Muscle of leg (tissue), 11 donors: ENCODE measurements around the gene PROM1. TPM values are rescaled to one million over a fixed set of nuclear protein-coding genes. Genes with fewer than 3 reads are reported as not detected.
A peak's percentile ranks its signal among the peaks of the same experiment; 100 is the strongest.

ENCODE experiments used
- DNase-seq: peaks from one replicate; pipeline ENCODE4 v3.0.0; 2013
- H3K27ac ChIP-seq: one replicate; pipeline ENCODE4 v1.5.1; 2013; ENCODE audit warnings: mild to moderate bottlenecking, low read length, control low read depth
- H3K27me3 ChIP-seq: one replicate; pipeline ENCODE4 v1.6.1; 2013; ENCODE audit warnings: low read length; ENCODE audit not compliant: control insufficient read depth, insufficient read depth
- H3K36me3 ChIP-seq: one replicate; pipeline ENCODE4 v1.6.1; 2013; ENCODE audit warnings: low read length; ENCODE audit not compliant: control insufficient read depth, insufficient read depth
- H3K4me1 ChIP-seq: one replicate; pipeline ENCODE4 v1.6.1; 2013; ENCODE audit warnings: low read length; ENCODE audit not compliant: control insufficient read depth, insufficient read depth
- H3K4me3 ChIP-seq: one replicate; pipeline ENCODE4 v1.5.1; 2013; ENCODE audit warnings: low read length, control low read depth
- H3K9me3 ChIP-seq: replicated peaks from 2 replicates; pipeline ENCODE4 v1.6.1; 2013; ENCODE audit warnings: low read depth, low read length; ENCODE audit not compliant: control insufficient read depth
- WGBS: methylation state at CpG from one replicate; pipeline ENCODE4 v1.1.5; 2013; ENCODE audit warnings: missing lambda C conversion rate; ENCODE audit not compliant: insufficient coverage; 5-methylcytosine and 5-hydroxymethylcytosine counted together
- polyA plus RNA-seq, 8 donors: library from polyadenylated mRNA; unstranded; fragments of 120-200 nt; gene quantifications; one replicate each; pipeline versions ENCODE4 v1.2.1 to v1.2.3, GENCODE V29; 2013; ENCODE audit warnings: inconsistent platforms in 1 of 8, low replicate concordance in 1 of 8; ENCODE audit not compliant: insufficient read length in 8 of 8, insufficient read depth in 1 of 8
- total RNA-seq: library from RNA; stranded (reverse); fragments of 120-200 nt; gene quantifications from one replicate; pipeline ENCODE4 v1.2.4, GENCODE V29; 2013

The PROM1 gene
- total and polyA plus RNA-seq, 9 donors, result 43.5 to 61.3 (median 47.9) TPM

- DNase-seq, result no peak
- no peaks in the 10 kb centered on the region for H3K9me3 ChIP-seq
- H3K4me1 ChIP-seq, result no peaks in the 10 kb centered on the region
- no peak overlapping the region for H3K27ac ChIP-seq
- no peak overlapping the region for H3K4me3 ChIP-seq
- peaks cover 15% of the 10 kb centered on the region for H3K36me3 ChIP-seq
- WGBS, result 85% methylated on average over 2 of the region's 4 CpGs
- no peaks in the 10 kb centered on the region for H3K27me3 ChIP-seq
Observed at GRCh38 chr4:15996773-15997172, 87.0 kb downstream of the PROM1 start.

- WGBS, result no CpG with 5 or more reads among the region's 3 CpGs
- Histone ChIP-seq H3K36me3 (peaks cover 15% of the 10 kb centered on the region), H3K9me3 (no peaks in the 10 kb centered on the region), H3K4me3 (no peak overlapping the region), H3K4me1 (no peaks in the 10 kb centered on the region), H3K27ac (no peak overlapping the region), H3K27me3 (no peaks in the 10 kb centered on the region)
- DNase-seq, result no peak
Observed at GRCh38 chr4:15995826-15996225, 88.0 kb downstream of the PROM1 start.

DNA sequence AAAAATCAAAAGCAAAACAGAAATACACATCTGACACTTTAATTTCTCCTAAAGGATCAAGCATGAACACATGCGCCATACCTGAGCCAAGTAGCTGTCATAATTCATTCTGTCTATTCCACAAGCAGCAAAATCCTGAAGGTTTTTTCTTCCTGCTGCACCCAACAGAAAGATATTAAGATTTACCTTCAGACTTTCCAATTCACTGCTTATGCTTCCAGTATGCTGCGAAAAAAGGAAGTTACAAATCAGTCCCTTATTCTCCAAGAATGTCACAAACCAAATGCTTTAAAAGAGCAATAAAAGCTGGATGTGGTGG, 91.7 kb downstream of the PROM1 start:
- WGBS, result 18% methylated on average over 1 of the region's 2 CpGs
- Histone ChIP-seq H3K27me3 (no peaks in the 10 kb centered on the region), H3K4me3 (no peak overlapping the region), H3K27ac (no peak overlapping the region), H3K9me3 (no peaks in the 10 kb centered on the region), H3K36me3 (peaks cover 22% of the 10 kb centered on the region), H3K4me1 (no peaks in the 10 kb centered on the region)
- peak; percentile 34 for DNase-seq

DNA sequence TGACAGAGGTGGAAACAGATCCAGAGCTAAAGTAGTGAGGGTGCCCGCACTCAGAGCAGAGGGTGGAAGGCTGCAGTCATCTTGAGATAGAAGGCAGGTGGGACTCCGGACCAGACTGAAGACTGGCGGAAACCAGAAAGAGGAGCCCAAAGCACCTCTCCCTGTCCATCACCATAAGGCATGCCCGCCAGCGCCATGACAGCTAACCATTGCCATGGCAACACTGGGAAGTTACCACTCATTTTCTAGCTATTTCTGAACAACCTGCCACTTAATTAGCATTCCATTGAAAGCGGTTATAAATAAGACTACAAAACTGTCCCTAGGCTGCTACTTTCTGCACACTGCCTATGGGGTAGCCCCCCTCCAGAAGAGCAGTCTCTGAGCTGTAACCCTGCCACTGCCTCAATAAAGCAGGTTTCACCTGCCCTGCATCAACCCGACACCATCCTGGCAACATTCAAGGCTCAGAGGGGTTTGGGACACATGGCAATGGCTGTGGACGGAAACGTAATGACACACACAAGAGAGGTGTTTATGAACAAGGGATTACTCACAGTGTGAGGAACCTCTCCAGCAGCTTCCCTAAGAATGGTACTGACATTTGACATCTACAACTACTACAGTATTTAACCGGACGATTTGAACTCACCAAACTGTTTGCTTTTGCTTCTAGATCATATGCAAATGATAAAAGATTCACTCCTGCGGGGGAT, 93.1 kb downstream of the PROM1 start:
- WGBS, result 93% methylated on average over 3 of the region's 12 CpGs
- Histone ChIP-seq H3K9me3 (no peaks in the 10 kb centered on the region), H3K27me3 (no peaks in the 10 kb centered on the region), H3K36me3 (peaks cover 30% of the 10 kb centered on the region), H3K27ac (no peak overlapping the region), H3K4me1 (no peaks in the 10 kb centered on the region), H3K4me3 (no peak overlapping the region)
- peak; percentile 8 for DNase-seq

GRCh38 chr4:15989424-15989823, 94.4 kb downstream of the PROM1 start:
- Histone ChIP-seq H3K9me3 (no peaks in the 10 kb centered on the region), H3K36me3 (peaks cover 34% of the 10 kb centered on the region), H3K4me1 (no peaks in the 10 kb centered on the region), H3K4me3 (no peak overlapping the region), H3K27me3 (no peaks in the 10 kb centered on the region), H3K27ac (no peak overlapping the region)
- DNase-seq, result peak; percentile 82
- 0% methylated on average over 1 of the region's 6 CpGs for WGBS

DNA sequence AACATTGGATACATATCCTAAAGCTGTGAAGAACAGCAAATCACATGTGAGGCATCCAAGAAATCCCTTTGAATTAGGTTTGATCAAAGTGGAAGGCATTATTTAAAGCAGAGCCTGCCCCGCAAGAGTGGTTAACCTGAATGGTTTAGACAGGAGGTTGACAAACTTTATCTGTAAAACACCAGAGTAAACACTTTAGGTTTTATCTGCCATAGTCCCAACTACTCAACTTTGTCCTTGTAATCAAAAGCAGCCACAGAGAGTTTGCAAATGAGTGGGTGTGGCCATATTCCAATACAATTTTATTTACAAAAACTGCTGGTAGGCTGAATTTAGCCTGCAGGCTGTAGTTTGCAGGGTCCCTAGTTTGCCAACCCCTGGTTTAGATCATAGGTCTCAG, 95.6 kb downstream of the PROM1 start:
- Histone ChIP-seq H3K27me3 (no peaks in the 10 kb centered on the region), H3K4me3 (no peak overlapping the region), H3K36me3 (peaks cover 34% of the 10 kb centered on the region), H3K9me3 (no peaks in the 10 kb centered on the region), H3K4me1 (no peaks in the 10 kb centered on the region), H3K27ac (no peak overlapping the region)
- WGBS, result no CpG with 5 or more reads among the region's 1 CpG
- no peak for DNase-seq

DNA sequence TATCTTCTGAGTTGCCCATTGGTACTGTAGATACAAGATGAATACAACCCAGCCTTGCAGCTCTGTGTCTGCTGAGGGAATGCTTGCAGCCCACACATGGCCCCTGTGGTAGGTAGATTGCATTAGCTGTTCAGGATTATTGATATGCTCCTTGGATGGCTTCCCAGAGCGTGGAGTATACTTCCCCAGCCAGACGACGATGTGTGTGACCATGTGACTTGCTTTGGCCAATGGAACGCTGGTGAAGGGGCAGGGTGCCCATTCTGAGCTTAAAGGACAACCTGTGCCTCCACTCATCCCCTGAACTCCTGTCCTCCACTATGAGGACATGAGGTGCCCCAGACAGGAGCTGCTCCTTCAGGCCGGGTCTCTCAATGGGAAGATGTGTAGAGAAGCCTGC, 96.9 kb downstream of the PROM1 start:
- H3K27ac ChIP-seq, result no peak overlapping the region
- peaks cover 39% of the 10 kb centered on the region for H3K36me3 ChIP-seq
- H3K27me3 ChIP-seq, result no peaks in the 10 kb centered on the region
- H3K9me3 ChIP-seq, result no peaks in the 10 kb centered on the region
- WGBS, result 64% methylated on average over 5 of the region's 5 CpGs
- DNase-seq, result no peak
- no peak overlapping the region for H3K4me3 ChIP-seq
- H3K4me1 ChIP-seq, result no peaks in the 10 kb centered on the region

DNA sequence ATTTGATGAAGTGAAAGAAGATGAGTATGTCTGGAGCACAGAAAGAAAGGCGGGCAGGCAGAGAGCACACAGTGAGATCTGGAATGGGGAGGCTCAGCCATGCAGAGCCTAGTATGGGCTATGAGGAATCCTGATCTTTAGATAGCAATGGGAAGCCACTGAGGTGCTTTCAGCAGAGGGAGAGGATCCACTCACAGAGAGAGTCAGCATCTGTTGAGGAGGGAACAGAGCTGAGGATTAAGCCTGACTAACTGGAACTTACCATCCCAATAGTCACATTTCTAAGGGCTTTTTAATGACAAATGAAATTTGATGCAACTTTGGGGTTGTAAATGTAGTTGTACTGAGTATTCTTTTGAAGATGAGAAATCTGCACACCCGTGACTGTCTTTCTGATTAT, 100.2 kb downstream of the PROM1 start:
- WGBS, result 73% methylated on average over 1 of the region's 2 CpGs
- no peak overlapping the region for H3K27ac ChIP-seq
- peaks cover 26% of the 10 kb centered on the region for H3K36me3 ChIP-seq
- H3K9me3 ChIP-seq, result no peaks in the 10 kb centered on the region
- DNase-seq, result no peak
- H3K4me3 ChIP-seq, result no peak overlapping the region
- H3K4me1 ChIP-seq, result no peaks in the 10 kb centered on the region
- H3K27me3 ChIP-seq, result no peaks in the 10 kb centered on the region

DNA sequence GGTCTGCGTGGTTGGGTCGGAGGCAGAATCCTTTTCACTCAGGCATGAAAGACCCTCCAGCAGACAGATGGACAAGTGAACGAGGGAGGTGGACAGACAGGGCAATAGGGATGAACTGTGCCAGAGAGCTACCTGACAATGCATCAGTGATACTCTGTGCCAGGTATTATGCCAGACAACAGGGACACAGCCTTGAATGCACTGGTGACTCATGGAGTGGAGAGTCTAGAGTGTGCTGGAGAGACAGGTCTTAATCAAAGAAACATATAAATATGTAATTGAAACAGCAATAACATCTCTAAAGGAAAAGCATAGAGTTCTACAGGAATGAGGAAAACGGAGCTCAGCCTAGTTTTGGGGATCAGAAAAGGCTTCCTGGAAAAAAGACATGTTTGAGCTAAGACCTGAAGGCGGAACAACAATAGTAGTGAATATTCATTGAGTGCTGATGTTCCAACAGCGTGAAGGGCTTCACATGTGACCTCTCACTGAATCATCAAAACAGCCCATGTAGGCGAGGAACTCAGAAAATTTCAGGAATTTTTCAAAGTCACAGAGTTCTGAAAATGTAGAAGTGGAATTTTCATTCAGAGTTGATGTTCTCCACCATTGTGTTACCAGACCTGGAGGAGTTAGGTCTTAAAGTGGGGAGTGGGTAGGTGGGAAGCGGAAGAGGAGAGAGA, 100.8 kb downstream of the PROM1 start:
- Histone ChIP-seq H3K4me1 (no peaks in the 10 kb centered on the region), H3K36me3 (peaks cover 26% of the 10 kb centered on the region), H3K9me3 (no peaks in the 10 kb centered on the region), H3K27me3 (no peaks in the 10 kb centered on the region), H3K27ac (no peak overlapping the region), H3K4me3 (no peak overlapping the region)
- WGBS, result 97% methylated on average over 6 of the region's 8 CpGs
- DNase-seq, result no peak

DNA sequence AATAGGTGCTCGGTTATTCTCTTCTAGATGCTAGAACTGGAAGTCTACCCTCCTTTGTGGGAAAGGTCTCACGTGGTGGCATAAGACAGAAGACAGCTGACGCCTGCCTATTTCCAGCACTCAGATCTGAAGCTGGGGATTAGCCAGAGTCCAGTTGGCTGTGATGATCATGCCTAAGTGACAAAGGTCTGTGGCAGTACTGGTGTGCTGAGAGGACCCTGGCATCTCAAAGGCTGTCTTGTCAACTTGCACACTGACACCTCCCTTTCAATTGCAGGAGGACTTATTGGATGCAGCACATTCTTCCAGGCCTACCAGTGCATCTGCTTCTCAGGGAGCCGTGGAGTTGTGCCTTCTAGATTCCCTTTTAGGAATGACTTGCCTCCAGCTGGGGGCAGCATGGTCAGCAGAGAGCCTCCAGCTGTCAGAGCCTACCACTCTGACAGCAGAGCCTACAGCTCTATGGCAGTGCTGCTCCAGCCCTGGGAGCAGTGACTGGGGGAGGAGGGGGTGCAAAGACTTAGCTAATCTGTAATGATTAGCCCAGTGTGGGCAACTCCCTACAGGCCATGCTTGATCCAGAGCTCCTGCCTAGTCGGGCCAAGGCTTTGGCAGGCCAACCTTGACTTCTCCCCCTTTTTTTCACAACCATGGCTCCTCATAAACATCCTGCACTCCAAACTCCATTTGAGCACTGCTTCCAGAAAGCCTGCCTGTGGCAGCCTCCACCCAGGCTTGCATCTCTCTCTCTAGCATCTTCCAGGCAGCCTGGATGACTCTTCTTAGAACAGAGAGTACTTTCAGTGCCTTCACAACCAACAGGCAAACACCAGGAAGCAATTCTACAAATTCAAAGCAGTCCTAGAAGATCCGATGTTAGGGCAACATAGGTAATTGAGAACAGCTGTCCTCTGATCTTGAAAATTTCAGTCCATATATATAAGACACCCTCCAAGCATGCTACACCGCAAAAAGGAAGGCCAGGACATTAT, 107.1 kb downstream of the PROM1 start:
- WGBS, result 71% methylated on average over 5 of the region's 7 CpGs
- Histone ChIP-seq H3K36me3 (peaks cover 13% of the 10 kb centered on the region), H3K4me3 (no peak overlapping the region), H3K27me3 (no peaks in the 10 kb centered on the region), H3K27ac (peak overlapping the region; percentile 69), H3K9me3 (no peaks in the 10 kb centered on the region), H3K4me1 (peaks cover 6% of the 10 kb centered on the region)
- DNase-seq, result peak; percentile 64
